GM18499 (cell line): ENCODE data around the gene GCNA.
"Not testable (repeated sequence)": the region's sequence is repeated elsewhere in the genome, so short reads cannot be mapped to it uniquely, and the experiment has no call there.

ENCODE experiments used
- ATAC-seq: cut with Tn5 transposase; IDR thresholded peaks from one replicate; pipeline ENCODE4 v1.9.1; 2021; ENCODE audit warnings: moderate number of reproducible peaks; ENCODE audit not compliant: insufficient read depth, unreplicated experiment

GCNA gene

DNA sequence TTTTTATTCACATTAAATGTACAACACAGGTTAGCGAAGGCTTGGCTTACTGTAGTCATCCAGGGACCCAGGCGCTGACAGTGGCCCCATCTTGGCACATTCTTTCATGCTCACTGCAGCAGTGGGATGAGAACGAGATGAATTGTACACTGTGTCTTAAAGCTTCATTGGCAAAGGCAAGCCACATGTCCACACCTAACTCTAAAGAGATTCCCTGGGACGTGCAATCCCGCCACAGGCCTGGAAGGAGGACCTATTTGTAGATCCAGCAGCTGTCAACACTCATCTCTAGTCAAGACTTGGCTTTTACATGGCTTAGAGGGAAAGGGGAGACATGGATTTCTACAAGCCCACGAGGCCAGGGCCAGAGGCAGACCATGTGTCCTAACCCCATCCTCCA is 56.1 kb downstream of the GCNA start:
- ATAC-seq, result no peak

DNA sequence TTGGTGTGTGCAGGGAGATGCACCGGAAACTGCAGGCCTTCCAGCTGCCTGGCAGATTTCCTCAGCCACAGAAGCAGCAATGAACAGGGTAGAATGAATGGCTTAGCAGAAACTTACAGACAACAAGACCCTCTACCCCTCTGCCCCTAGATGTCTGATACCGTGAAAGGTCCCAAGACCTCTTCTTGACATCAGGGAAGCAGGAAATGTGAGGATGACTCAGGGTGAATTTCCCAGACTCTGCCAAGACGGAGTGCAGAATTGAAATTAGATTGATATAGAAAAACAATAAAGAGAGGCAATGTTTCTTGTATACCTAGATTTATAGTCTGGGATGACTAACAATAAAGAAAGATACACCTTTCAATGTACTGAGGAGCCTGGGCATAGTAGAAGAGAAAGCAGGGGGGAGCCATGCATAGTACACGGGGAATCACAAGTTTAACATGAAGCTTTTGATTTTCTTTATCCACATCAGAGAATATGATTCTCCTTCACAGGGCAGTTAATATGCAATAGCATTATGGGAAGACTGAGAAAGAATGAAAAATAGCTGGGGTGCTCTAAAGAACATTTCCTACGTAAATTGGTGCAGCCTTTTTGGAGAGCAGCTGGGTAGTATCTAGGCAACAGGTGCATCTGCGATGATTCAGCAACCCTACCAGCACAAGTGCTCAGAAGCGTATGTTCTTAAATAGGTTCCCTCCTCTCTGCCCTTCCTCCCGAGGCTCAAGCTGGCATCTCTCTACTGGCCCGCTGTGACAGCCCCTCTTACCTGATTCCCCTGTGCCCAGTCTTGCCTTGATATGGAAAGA is 58.4 kb downstream of the GCNA start:
- no peak for ATAC-seq

DNA sequence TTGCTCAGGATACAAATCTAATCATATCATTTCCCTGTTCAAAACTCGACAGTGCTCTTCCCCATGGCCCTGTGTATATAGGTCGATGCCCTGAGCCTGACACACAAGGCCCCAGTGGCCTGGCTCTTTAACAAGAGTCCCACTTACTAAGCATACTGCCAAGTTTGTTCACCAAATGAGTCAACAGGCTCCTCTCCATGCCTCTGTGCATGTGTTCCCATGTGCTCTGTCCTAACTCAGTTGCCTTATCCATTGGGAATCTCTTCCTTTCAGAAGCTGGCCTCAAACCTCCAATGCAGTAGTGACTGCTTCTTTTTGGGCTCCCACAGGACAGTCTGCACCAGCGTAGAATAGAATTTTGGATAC is 59.0 kb downstream of the GCNA start:
- no peak for ATAC-seq

DNA sequence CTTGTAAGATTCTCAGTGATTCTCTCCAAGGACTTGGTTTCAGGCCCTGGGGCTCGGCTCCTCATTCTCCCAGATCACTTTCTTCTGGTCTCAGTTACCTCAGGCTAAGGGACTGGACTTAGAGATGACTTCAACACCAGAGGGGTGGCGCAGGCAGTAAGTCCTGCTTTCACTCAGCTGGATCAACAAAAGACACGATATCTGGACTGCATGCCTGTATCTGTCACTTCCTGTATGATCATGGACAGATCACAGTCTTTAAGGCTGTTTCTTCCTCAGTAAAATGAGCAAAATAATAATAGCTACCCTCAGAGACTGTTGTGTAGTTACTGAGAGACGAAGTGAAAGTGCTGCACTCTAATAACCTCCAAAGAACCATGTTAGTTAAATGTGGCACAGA is 59.6 kb downstream of the GCNA start:
- no peak for ATAC-seq

DNA sequence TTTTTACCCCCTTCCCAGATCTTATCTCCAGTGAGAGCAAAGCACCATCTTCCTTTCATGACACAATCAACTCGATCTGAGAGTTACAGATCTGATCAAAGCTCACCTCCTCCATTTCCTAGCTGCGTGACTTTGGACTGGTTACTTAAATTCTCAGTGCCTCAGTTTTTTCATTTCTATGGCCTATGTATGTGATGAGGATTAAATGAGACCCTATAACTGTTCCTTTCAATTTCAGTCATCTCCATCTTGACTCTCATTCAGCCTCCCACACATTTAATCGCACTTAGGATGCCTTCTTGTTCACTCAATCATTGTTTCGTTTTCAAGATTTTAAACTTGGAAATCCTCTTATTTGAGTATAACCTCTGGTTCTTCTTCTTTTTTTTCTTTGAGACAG is 60.2 kb downstream of the GCNA start:
- ATAC-seq, result no peak

DNA sequence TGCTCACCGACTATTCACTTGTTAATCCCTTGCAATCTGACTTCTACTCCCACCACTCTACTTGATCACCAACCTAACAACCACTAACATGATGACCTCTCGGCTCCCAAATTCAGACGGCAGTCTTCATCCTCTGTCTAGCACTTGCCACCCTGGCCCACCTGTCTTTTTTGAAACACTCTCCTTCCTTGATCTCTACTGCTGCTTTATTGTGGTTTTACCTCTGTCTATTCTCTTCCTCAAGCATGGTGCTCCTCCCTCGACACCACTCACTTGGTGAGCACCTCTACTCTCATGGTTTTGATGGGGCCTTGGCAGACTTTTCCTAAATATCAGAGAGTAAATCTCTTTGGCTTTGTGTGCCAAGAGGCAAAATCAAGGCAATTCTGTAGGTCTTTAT is 61.8 kb downstream of the GCNA start:
- ATAC-seq, result no peak

DNA sequence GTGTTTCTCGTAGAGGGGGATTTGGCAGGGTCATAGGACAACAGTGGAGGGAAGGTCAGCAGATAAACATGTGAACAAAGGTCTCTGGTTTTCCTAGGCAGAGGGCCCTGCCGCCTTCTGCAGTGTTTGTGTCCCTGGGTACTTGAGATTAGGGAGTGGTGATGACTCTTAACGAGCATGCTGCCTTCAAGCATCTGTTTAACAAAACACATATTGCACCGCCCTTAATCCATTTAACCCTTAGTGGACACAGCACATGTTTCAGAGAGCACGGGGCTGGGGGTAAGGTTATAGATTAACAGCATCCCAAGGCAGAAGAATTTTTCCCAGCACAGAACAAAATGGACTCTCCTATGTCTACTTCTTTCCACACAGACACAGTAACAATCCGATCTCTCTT is 66.2 kb downstream of the GCNA start:
- not testable (repeated sequence) for ATAC-seq

DNA sequence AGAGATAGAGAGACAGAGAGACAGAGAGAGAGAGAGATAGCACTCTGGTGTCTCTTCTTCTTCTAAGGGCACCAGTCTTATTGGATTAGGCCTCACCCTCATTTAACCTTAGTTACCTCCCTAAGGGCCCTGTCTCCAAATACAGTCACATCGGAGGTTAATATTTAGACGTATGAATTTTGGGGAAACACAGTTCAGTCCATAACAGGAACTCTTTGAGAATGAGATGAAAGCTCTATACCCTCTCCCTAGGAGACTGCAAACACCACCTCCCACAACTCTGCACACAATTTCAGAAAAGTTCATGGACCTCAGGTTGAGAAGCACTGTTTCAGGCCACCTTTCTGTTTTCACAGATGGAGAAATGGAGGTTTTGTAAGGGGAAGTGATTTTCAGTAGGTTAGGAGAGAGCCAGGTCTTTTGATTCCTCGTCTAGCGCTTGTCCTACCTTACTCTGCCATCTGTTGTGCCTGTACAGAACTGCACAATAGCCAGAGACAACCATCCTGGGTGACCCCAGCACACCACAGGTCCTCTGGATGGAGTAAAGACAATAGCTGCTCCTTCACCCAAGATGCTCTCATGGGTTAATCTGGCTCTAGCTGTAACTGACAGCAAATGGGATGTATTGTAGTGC is 72.2 kb downstream of the GCNA start:
- peak; percentile 66 for ATAC-seq

DNA sequence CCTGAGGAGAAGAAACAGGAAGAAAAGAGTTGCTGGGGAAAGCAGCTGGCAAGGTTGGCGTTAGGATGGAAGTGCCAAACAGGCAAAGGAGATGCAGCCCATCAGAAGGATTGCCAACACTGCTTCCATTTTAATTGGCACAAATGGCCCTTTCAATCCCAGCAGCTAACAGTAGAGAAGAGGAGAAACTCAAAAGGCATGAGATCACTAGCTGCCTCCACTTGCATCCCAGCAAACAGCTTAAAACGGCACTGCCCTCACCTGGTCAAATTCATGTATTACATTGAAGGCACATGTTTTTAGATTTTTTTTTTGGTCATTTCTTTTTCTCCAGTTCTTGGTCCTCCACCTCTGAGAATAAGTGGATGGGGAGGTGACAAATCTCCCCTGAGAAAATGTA is 74.2 kb downstream of the GCNA start:
- ATAC-seq, result no peak

DNA sequence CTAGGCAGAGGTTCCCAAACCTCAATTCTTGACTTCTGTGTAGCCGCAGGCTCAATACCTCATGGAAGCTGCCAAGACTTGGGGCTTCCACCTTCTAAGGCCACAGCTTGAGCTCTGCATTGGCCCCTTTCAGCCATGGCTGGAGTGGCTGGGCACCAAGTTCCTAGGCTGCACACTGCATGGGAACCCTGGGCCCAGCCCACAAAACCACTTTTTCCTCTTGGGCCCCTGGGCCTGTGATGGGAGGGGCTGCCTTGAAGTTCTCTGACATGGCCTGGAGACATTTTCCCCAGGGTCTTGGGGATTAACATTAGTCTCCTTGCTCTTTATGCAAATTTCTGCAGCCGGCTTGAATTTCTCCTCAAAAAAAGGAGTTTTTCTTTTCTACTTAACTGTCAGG is 75.1 kb downstream of the GCNA start:
- no peak for ATAC-seq

DNA sequence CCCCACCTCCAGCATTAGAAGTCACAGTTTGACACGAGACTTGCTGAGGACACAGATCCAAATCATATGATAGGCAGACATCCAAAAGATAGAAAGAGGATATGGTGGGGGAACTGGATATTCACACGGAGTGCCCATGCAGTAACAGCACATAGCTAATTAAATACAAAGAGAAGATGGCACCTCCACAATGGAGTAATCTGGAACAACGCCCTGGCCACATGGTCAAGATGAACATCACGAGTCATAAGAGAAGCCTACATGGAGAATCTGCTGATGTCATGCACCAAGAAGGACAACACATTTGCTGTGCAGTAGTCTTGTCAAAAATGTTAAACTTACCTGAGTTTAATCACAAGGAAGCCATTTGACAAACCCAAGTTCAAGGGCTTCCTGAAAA is 79.0 kb downstream of the GCNA start:
- ATAC-seq, result no peak

DNA sequence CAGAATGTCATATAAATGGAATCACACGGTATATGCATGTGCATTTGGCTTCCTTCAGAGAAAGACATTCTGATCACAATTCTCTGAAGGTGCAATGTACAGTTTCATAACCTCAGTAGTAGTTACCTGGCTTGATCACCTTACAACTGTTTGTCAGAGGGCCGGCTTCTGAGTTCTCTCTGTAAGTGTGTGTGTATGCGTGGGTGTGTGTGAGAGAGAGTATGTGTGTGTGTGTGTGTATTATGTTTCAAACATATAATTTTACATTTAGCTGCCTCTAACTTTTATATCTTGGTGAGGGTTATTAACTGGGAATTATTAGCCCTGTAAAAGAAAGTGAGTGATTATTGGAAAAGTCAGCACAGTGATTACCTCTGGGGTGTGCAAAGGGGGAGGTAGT is 81.1 kb downstream of the GCNA start:
- ATAC-seq, result no peak

DNA sequence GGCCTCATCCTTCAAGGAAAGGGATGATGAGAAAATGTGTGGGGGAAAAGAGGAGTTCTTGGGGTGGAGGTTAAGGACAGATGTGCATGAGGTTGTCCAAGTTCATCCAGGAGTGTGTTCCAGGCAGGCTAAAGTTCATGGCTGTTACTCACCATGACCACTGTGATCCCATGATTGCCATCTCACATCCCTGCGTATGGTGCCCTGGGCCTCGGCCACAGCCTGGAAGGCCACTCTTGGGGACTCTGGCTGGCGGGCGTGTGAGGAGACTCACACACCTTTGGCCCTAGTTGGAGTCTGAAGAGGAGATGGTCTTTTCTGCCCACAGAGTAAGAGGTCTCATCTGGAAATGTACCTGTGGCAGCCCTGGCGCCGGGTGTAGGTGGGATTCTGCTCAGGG is 81.7 kb downstream of the GCNA start:
- ATAC-seq, result no peak

DNA sequence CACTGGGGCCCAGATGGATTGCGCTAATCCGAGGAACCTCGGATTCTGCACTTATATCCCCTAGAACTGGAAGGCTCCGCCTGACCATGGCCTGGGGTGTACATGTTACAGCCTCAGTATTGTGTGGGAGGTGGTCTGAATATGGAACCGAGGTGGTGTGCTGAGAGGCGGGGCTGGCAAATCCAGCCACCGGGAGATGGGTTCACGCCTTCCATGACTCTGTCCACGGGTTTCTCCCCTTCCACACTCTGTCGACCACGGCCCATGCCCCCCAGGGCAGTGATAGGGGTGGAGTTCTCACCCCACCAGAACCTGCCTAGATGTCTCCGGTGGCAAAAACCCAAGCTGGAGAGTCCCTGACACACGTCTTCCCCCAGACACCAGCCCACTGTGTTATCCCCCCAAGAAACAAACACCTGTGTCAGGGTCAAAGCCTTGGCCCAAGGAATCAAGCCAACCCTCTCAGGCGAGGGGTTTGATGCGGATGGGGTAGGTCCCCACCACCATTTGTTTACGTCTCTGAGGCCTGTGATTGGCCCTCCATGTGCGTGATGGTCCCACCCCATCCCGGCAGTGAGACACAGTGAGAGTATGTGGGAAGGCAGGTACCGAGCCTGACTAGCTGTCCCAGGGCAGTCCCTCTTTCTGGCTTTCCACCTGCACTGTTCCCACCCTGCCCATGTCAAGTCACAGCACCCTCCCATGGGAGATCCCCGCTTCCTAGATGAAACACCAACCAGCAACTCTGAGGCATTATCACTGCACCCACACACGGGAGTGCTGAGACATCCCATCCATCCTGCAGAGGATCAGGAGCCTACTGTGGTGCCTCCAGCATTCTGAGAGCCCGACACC is 82.6 kb downstream of the GCNA start:
- no peak for ATAC-seq

DNA sequence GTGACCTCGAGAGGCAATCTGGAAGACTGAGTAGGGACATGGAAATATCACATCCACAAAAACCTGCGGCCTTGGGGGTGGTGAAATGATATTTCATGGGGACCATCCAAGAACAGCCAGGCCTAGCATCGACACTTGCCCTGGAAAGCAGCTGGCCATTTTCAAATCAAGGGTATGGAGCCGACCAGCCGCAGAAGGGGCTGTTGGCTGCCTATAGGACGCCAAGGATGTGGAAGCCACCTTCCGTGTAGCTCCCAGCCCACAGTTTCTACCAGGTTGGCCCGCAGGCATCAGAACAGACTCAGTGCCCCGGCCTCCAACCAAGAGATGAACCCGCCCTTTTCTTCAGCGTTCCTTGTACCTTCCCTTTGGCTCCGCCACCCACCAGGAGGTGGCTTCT is 83.7 kb downstream of the GCNA start:
- no peak for ATAC-seq

DNA sequence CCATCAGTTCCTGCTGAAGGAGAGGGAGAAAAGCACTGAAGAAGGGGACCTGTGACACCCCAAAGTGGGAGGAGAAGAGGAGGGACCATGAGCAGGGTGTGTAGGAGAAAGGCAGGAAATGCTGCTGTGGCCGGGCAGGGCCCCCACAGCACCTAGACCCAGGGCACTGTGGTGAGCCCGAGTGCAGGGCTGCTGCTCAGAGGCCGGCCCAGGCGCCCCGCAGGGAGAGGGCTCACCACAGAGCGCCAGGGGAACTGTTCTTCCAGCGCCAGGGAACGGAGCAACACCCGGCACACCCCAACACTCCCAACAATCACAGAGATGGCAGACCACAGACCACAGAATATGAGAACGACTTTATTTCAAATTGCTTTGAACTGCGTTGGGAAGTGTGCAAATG is 84.4 kb downstream of the GCNA start:
- ATAC-seq, result not testable (repeated sequence)
